ENCODE measurements around the gene RXFP2. TPM values are rescaled to one million over a fixed set of nuclear protein-coding genes. Genes with fewer than 3 reads are reported as not detected.

RXFP2 gene
- total RNA-seq, 4 donors from 2014 or later, result not detected

- peak; percentile 43 to 79 (median 53) for DNase-seq
- Histone ChIP-seq H3K27ac (no peak overlapping the region), H3K4me1 (no peaks in the 10 kb centered on the region), H3K27me3 (no peaks in the 10 kb centered on the region), H3K9me3 (no peaks in the 10 kb centered on the region), H3K4me3 (no peak overlapping the region), H3K36me3 (no peaks in the 10 kb centered on the region)
- TF ChIP-seq POLR2A (IDR thresholded peaks at IDR 0.05) (no peak), CTCF (IDR thresholded peaks at IDR 0.05) (peak; percentile 57 to 97 (median 76))
Observed at GRCh38 chr13:31742097-31742734, 2.9 kb downstream of the RXFP2 start.

GRCh38 chr13:31747291-31747690 is 8.0 kb downstream of the RXFP2 start:
- DNase-seq, result no peak
- no peaks in the 10 kb centered on the region for H3K36me3 ChIP-seq
- H3K4me3 ChIP-seq, result no peak overlapping the region
- no peak for TF ChIP-seq CTCF (IDR thresholded peaks at IDR 0.05)
- no peak for TF ChIP-seq POLR2A (IDR thresholded peaks at IDR 0.05)
- no peaks in the 10 kb centered on the region for H3K9me3 ChIP-seq
- no peaks in the 10 kb centered on the region for H3K4me1 ChIP-seq
- H3K27ac ChIP-seq, result no peak overlapping the region
- no peaks in the 10 kb centered on the region for H3K27me3 ChIP-seq

GRCh38 chr13:31747966-31748365 is 8.6 kb downstream of the RXFP2 start:
- Histone ChIP-seq H3K4me1 (no peaks in the 10 kb centered on the region), H3K27me3 (no peaks in the 10 kb centered on the region), H3K36me3 (no peaks in the 10 kb centered on the region), H3K27ac (no peak overlapping the region), H3K9me3 (no peaks in the 10 kb centered on the region), H3K4me3 (no peak overlapping the region)
- no peak for DNase-seq
- TF ChIP-seq CTCF (IDR thresholded peaks at IDR 0.05) (no peak), POLR2A (IDR thresholded peaks at IDR 0.05) (no peak)

- TF ChIP-seq POLR2A (IDR thresholded peaks at IDR 0.05) (no peak), CTCF (IDR thresholded peaks at IDR 0.05) (no peak)
- Histone ChIP-seq H3K27me3 (no peaks in the 10 kb centered on the region), H3K4me1 (no peaks in the 10 kb centered on the region), H3K27ac (no peak overlapping the region), H3K4me3 (no peak overlapping the region), H3K36me3 (no peaks in the 10 kb centered on the region), H3K9me3 (no peaks in the 10 kb centered on the region)
- DNase-seq, result no peak
Observed at GRCh38 chr13:31749929-31750328, 10.6 kb downstream of the RXFP2 start.

- Histone ChIP-seq H3K9me3 (no peaks in the 10 kb centered on the region), H3K36me3 (no peaks in the 10 kb centered on the region), H3K27me3 (no peaks in the 10 kb centered on the region), H3K4me1 (no peaks in the 10 kb centered on the region), H3K27ac (no peak overlapping the region), H3K4me3 (no peak overlapping the region)
- no peak for DNase-seq
- no peak for TF ChIP-seq POLR2A (IDR thresholded peaks at IDR 0.05)
Observed at GRCh38 chr13:31755211-31755610, 15.9 kb downstream of the RXFP2 start.

- Histone ChIP-seq H3K4me1 (no peaks in the 10 kb centered on the region), H3K36me3 (no peaks in the 10 kb centered on the region), H3K4me3 (no peak overlapping the region), H3K27ac (no peak overlapping the region), H3K27me3 (no peaks in the 10 kb centered on the region), H3K9me3 (no peaks in the 10 kb centered on the region)
- no peak for DNase-seq
- TF ChIP-seq CTCF (IDR thresholded peaks at IDR 0.05), result no peak
- TF ChIP-seq POLR2A (IDR thresholded peaks at IDR 0.05), result no peak
Observed at GRCh38 chr13:31755803-31756212, 16.5 kb downstream of the RXFP2 start.
